PC-9 (cell line): ENCODE measurements around the gene ERMARD. TPM values are rescaled to one million over a fixed set of nuclear protein-coding genes. Genes with fewer than 3 reads are reported as not detected.

Source experiments
- BruUV-seq: library from RNA; stranded (reverse); fragments of 400-500 nt; replicated peaks from 2 replicates; lab custom pipeline; 2021; lab: Mats Ljungman, UMichigan
- CTCF ChIA-PET: fragments of 300-600 bp; sonication (Branson Sonifier 250); formaldehyde crosslinking; loops from one replicate; lab custom pipeline; 2022; ENCODE audit warnings: antibody characterized with exemption; lab: Charles Lee
- POLR2A ChIA-PET: fragments of 300-600 bp; sonication (Branson Sonifier 250); formaldehyde crosslinking; loops from one replicate; lab custom pipeline; 2022; ENCODE audit warnings: antibody characterized with exemption; ENCODE audit not compliant: unreplicated experiment; lab: Charles Lee
- DNase-seq, 2 experiments: peaks; one replicate each; pipeline versions ENCODE4 v3.0.0 to v3.0.0-alpha.2; 2015 to 2022; ENCODE audit warnings: mixed read lengths in 1 of 2
- H2AFZ ChIP-seq: fragments of 200-600 bp; sonication (generic); 2 replicates; pipeline ENCODE4 v1.8.1; 2017; ENCODE audit warnings: antibody characterized with exemption
- H3F3A ChIP-seq: fragments of 200-600 bp; sonication (generic); 2 replicates; pipeline ENCODE4 v1.8.1; 2017; ENCODE audit warnings: antibody characterized with exemption, mild to moderate bottlenecking, low read depth; ENCODE audit not compliant: insufficient read depth
- H3K27ac ChIP-seq: fragments of 200-600 bp; sonication (generic); 2 replicates; pipeline ENCODE4 v1.6.1; 2016; ENCODE audit warnings: mixed run types
- H3K27me3 ChIP-seq: fragments of 200-600 bp; sonication (generic); 2 replicates; pipeline ENCODE4 v1.6.1; 2016; ENCODE audit warnings: low read depth, mixed run types; ENCODE audit not compliant: insufficient read depth
- H3K36me3 ChIP-seq: fragments of 200-600 bp; sonication (generic); 2 replicates; pipeline ENCODE4 v1.6.1; 2016; ENCODE audit warnings: low read depth, mixed run types
- H3K4me1 ChIP-seq: fragments of 200-600 bp; sonication (generic); replicated peaks from 2 replicates; pipeline ENCODE4 v1.6.1; 2016; ENCODE audit warnings: mixed run types; ENCODE audit not compliant: insufficient read depth
- H3K4me2 ChIP-seq: fragments of 200-600 bp; sonication (generic); 2 replicates; pipeline ENCODE4 v1.6.1; 2017; ENCODE audit warnings: mixed run types
- H3K4me3 ChIP-seq: fragments of 200-600 bp; sonication (generic); 2 replicates; pipeline ENCODE4 v1.6.1; 2016; ENCODE audit warnings: mixed run types
- H3K79me2 ChIP-seq: fragments of 200-600 bp; sonication (generic); 2 replicates; pipeline ENCODE4 v1.6.1; 2017; ENCODE audit warnings: low read depth, mixed run types
- H3K9me2 ChIP-seq: fragments of 200-600 bp; sonication (generic); 2 replicates; pipeline ENCODE4 v1.8.1; 2017; ENCODE audit warnings: mild to moderate bottlenecking; ENCODE audit not compliant: insufficient read depth
- H3K9me3 ChIP-seq: fragments of 200-600 bp; sonication (generic); 2 replicates; pipeline ENCODE4 v1.8.1; 2016; ENCODE audit warnings: low read depth; ENCODE audit not compliant: insufficient read depth
- H4K20me1 ChIP-seq: fragments of 200-600 bp; sonication (generic); 2 replicates; pipeline ENCODE4 v1.8.1; 2017; ENCODE audit not compliant: insufficient read depth
- CTCF ChIP-seq: fragments of 200-600 bp; sonication (generic); conservative IDR thresholded peaks from 2 replicates; pipeline ENCODE4 v1.6.1; 2017; ENCODE audit warnings: mixed run types, antibody characterized with exemption, mild to moderate bottlenecking, moderate library complexity
- EZH2 ChIP-seq: fragments of 200-600 bp; sonication (generic); IDR thresholded peaks from 2 replicates; pipeline ENCODE4 v1.8.0; 2017; ENCODE audit warnings: antibody characterized with exemption, low read depth
- intact Hi-C: fragments of 100-400 bp; cut with micrococcal nuclease; formaldehyde crosslinking; loops from one replicate; pipeline ENCODE4 v1.10.0; 2022; ENCODE audit not compliant: unreplicated experiment
- total RNA-seq: library from RNA; stranded (reverse); gene quantifications from 2 replicates; pipeline ENCODE4 v1.2.3, GENCODE V29; 2021

The ERMARD gene
- total RNA-seq, 1 experiment from 2014 or later, result 19.3 TPM

GRCh38 chr6:169738204-169738975 lies 13.0 kb upstream of the ERMARD start:
- intact Hi-C loops, result no loop called here
- no peaks in the 10 kb centered on the region for H3F3A ChIP-seq
- no peak overlapping the region for H3K27ac ChIP-seq
- H3K79me2 ChIP-seq, result no peaks in the 10 kb centered on the region
- H3K4me2 ChIP-seq, result no peak overlapping the region
- no peaks in the 10 kb centered on the region for H4K20me1 ChIP-seq
- H3K9me3 ChIP-seq, result no peaks in the 10 kb centered on the region
- H3K4me3 ChIP-seq, result no peak overlapping the region
- ChIA-PET POLR2A (no interaction called here), CTCF (no interaction called here)
- H3K36me3 ChIP-seq, result no peaks in the 10 kb centered on the region
- H2AFZ ChIP-seq, result no peak overlapping the region
- H3K9me2 ChIP-seq, result no peaks in the 10 kb centered on the region
- TF ChIP-seq EZH2 (no peak), CTCF (no peak)
- DNase-seq, result no peak
- no peaks in the 10 kb centered on the region; the same call in 1 of the 2 replicates for H3K27me3 ChIP-seq
- H3K4me1 ChIP-seq, result no peaks in the 10 kb centered on the region
- no TSS peak for BruUV-seq

GRCh38 chr6:169738976-169739529 lies 12.4 kb upstream of the ERMARD start:
- ChIA-PET POLR2A (no interaction called here), CTCF (no interaction called here)
- no peaks in the 10 kb centered on the region for H3K36me3 ChIP-seq
- intact Hi-C loops, result no loop called here
- no peak overlapping the region for H3K4me2 ChIP-seq
- no peaks in the 10 kb centered on the region for H3K79me2 ChIP-seq
- BruUV-seq, result no TSS peak
- no peak for TF ChIP-seq CTCF
- no peak for TF ChIP-seq EZH2
- no peaks in the 10 kb centered on the region for H3K4me1 ChIP-seq
- no peak overlapping the region for H2AFZ ChIP-seq
- DNase-seq, result no peak
- no peaks in the 10 kb centered on the region for H3K9me2 ChIP-seq
- H3K9me3 ChIP-seq, result no peaks in the 10 kb centered on the region
- H3K27me3 ChIP-seq, result no peaks in the 10 kb centered on the region; the same call in 1 of the 2 replicates
- H3K4me3 ChIP-seq, result no peak overlapping the region
- H3K27ac ChIP-seq, result no peak overlapping the region
- no peaks in the 10 kb centered on the region for H4K20me1 ChIP-seq
- no peaks in the 10 kb centered on the region for H3F3A ChIP-seq

DNA sequence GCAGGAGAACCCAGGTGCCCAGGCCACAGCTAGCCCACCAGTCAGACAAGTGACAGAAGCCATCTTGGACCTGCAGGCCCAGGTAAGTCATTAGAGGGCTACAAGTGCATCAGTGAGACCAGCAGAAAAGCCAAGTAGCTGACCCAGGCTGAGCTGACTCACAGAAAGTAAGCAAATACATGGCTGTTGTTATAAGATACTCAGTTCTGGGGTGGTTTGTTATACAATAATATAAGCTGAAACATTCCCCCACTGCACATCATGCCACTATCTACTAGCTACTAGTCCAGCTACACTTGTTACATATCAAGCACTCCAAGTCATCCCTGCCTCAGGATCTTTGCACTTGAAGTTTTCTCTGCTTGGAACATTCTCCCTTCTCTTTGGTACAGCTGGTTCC lies 10.1 kb upstream of the ERMARD start:
- Histone ChIP-seq H3F3A (no peaks in the 10 kb centered on the region), H4K20me1 (0 out of 2 replicates have a peak, but pooled peaks cover under 1% of the 10 kb centered on the region), H3K27ac (no peak overlapping the region), H3K27me3 (no peaks in the 10 kb centered on the region), H3K36me3 (no peaks in the 10 kb centered on the region), H3K9me2 (no peaks in the 10 kb centered on the region), H2AFZ (no peak overlapping the region), H3K4me3 (no peak overlapping the region), H3K4me2 (no peak overlapping the region), H3K4me1 (no peaks in the 10 kb centered on the region), H3K79me2 (no peaks in the 10 kb centered on the region), H3K9me3 (no peaks in the 10 kb centered on the region)
- intact Hi-C loops, result no loop called here
- POLR2A ChIA-PET, result no interaction called here
- no peak for DNase-seq
- CTCF ChIA-PET, result no interaction called here
- TF ChIP-seq CTCF, result no peak
- no peak for TF ChIP-seq EZH2
- BruUV-seq, result no TSS peak
